ENCODE data around the gene PSMD8.

PSMD8 gene

GRCh38 chr19:38359242-38360021 is 14.9 kb upstream of the PSMD8 start:
- no peak overlapping the region for H3K4me3 ChIP-seq (ENCODE audit: low read depth, low read length)
- H3K79me1 ChIP-seq (ENCODE audit: low read length) = peaks cover 4% of the 10 kb centered on the region
- peaks cover 3% of the 10 kb centered on the region for H3K27me3 ChIP-seq (ENCODE audit: insufficient read depth, low read length)
- no peak for DNase-seq
- H2BK5ac ChIP-seq (ENCODE audit: low read depth, low read length, poor library complexity) = no peak overlapping the region
- no peak overlapping the region for H3K27ac ChIP-seq (ENCODE audit: low read depth, low read length)
- H2BK120ac ChIP-seq (ENCODE audit: insufficient read depth, low read length, poor library complexity) = no peak overlapping the region
- H3K14ac ChIP-seq (ENCODE audit: low read length) = no peak overlapping the region
- no peak overlapping the region for H3K23ac ChIP-seq (ENCODE audit: low read length)
- no peak overlapping the region for H2AFZ ChIP-seq (ENCODE audit: insufficient read depth, low read length, poor library complexity)
- H3K4me2 ChIP-seq (ENCODE audit: low read length) = no peak overlapping the region
- peaks cover 4 to 9% of the 10 kb centered on the region in 2 experiments for H3K4me1 ChIP-seq (ENCODE audit: control insufficient read depth in 1 of 2, insufficient read depth in 2 of 2, low read length in 2 of 2)
- H3K36me3 ChIP-seq (ENCODE audit: control insufficient read depth in 1 of 2, insufficient read depth in 2 of 2, low read length in 2 of 2) = no peaks in the 10 kb centered on the region
- WGBS (ENCODE audit: extremely low coverage, insufficient coverage, insufficient read length) = no CpG with 5 or more reads among the region's 18 CpGs
- H3K4ac ChIP-seq (ENCODE audit: low read depth, low read length) = no peak overlapping the region
- no peak overlapping the region for H3K9ac ChIP-seq (ENCODE audit: low read length)
- no peaks in the 10 kb centered on the region for H3K79me2 ChIP-seq (ENCODE audit: control insufficient read depth, insufficient read depth, low read length, poor library complexity)
- H3K9me3 ChIP-seq (ENCODE audit: insufficient read depth, low read depth, low read length) = no peaks in the 10 kb centered on the region
- H4K12ac ChIP-seq (ENCODE audit: low read depth, low read length) = no peak overlapping the region
- H2BK12ac ChIP-seq (ENCODE audit: low read length) = no peak overlapping the region
- H2AK5ac ChIP-seq (ENCODE audit: low read length) = no peak overlapping the region
- no peak overlapping the region for H3K18ac ChIP-seq (ENCODE audit: low read length)
- H4K8ac ChIP-seq (ENCODE audit: low read depth, low read length) = no peak overlapping the region
- no peak overlapping the region for H4K91ac ChIP-seq (ENCODE audit: low read depth, low read length)

GRCh38 chr19:38360351-38360750 is 14.0 kb upstream of the PSMD8 start:
- no CpG with 5 or more reads among the region's 9 CpGs for WGBS (ENCODE audit: extremely low coverage, insufficient coverage, insufficient read length)
- H2AFZ ChIP-seq (ENCODE audit: insufficient read depth, low read length, poor library complexity) = no peak overlapping the region
- no peak overlapping the region for H3K4me2 ChIP-seq (ENCODE audit: low read length)
- no peak overlapping the region for H3K14ac ChIP-seq (ENCODE audit: low read length)
- no peak overlapping the region for H3K23ac ChIP-seq (ENCODE audit: low read length)
- no peak overlapping the region for H2AK5ac ChIP-seq (ENCODE audit: low read length)
- no peak overlapping the region for H3K4me3 ChIP-seq (ENCODE audit: low read depth, low read length)
- no peaks in the 10 kb centered on the region for H3K79me2 ChIP-seq (ENCODE audit: control insufficient read depth, insufficient read depth, low read length, poor library complexity)
- peaks cover 4% of the 10 kb centered on the region for H3K9me3 ChIP-seq (ENCODE audit: insufficient read depth, low read depth, low read length)
- no peak for DNase-seq
- H3K27ac ChIP-seq (ENCODE audit: low read depth, low read length) = no peak overlapping the region
- H4K12ac ChIP-seq (ENCODE audit: low read depth, low read length) = no peak overlapping the region
- H3K18ac ChIP-seq (ENCODE audit: low read length) = no peak overlapping the region
- H3K9ac ChIP-seq (ENCODE audit: low read length) = no peak overlapping the region
- H3K27me3 ChIP-seq (ENCODE audit: insufficient read depth, low read length) = peaks cover 3% of the 10 kb centered on the region
- H2BK5ac ChIP-seq (ENCODE audit: low read depth, low read length, poor library complexity) = no peak overlapping the region
- no peaks in the 10 kb centered on the region for H3K36me3 ChIP-seq (ENCODE audit: control insufficient read depth in 1 of 2, insufficient read depth in 2 of 2, low read length in 2 of 2)
- H2BK120ac ChIP-seq (ENCODE audit: insufficient read depth, low read length, poor library complexity) = no peak overlapping the region
- no peak overlapping the region for H4K8ac ChIP-seq (ENCODE audit: low read depth, low read length)
- peaks cover 4 to 9% of the 10 kb centered on the region in 2 experiments for H3K4me1 ChIP-seq (ENCODE audit: control insufficient read depth in 1 of 2, insufficient read depth in 2 of 2, low read length in 2 of 2)
- H3K79me1 ChIP-seq (ENCODE audit: low read length) = peaks cover 4% of the 10 kb centered on the region
- H3K4ac ChIP-seq (ENCODE audit: low read depth, low read length) = no peak overlapping the region
- H4K91ac ChIP-seq (ENCODE audit: low read depth, low read length) = no peak overlapping the region
- no peak overlapping the region for H2BK12ac ChIP-seq (ENCODE audit: low read length)

- H3K79me1 ChIP-seq (ENCODE audit: low read length) = peaks cover 4% of the 10 kb centered on the region
- H3K4me3 ChIP-seq (ENCODE audit: low read depth, low read length) = peak overlapping the region; percentile 66
- no peak overlapping the region for H3K9ac ChIP-seq (ENCODE audit: low read length)
- no peak overlapping the region for H4K12ac ChIP-seq (ENCODE audit: low read depth, low read length)
- H2BK120ac ChIP-seq (ENCODE audit: insufficient read depth, low read length, poor library complexity) = no peak overlapping the region
- peaks cover 3% of the 10 kb centered on the region for H3K27me3 ChIP-seq (ENCODE audit: insufficient read depth, low read length)
- no peak overlapping the region for H3K18ac ChIP-seq (ENCODE audit: low read length)
- no peak for DNase-seq
- peak overlapping the region; percentile 38 for H2AFZ ChIP-seq (ENCODE audit: insufficient read depth, low read length, poor library complexity)
- H3K36me3 ChIP-seq (ENCODE audit: control insufficient read depth in 1 of 2, insufficient read depth in 2 of 2, low read length in 2 of 2) = no peaks in the 10 kb centered on the region
- peaks cover 4 to 9% of the 10 kb centered on the region in 2 experiments for H3K4me1 ChIP-seq (ENCODE audit: control insufficient read depth in 1 of 2, insufficient read depth in 2 of 2, low read length in 2 of 2)
- no CpG with 5 or more reads among the region's 23 CpGs for WGBS (ENCODE audit: extremely low coverage, insufficient coverage, insufficient read length)
- no peak overlapping the region for H2BK5ac ChIP-seq (ENCODE audit: low read depth, low read length, poor library complexity)
- H3K4ac ChIP-seq (ENCODE audit: low read depth, low read length) = no peak overlapping the region
- no peak overlapping the region for H2BK12ac ChIP-seq (ENCODE audit: low read length)
- H3K23ac ChIP-seq (ENCODE audit: low read length) = no peak overlapping the region
- no peak overlapping the region for H4K91ac ChIP-seq (ENCODE audit: low read depth, low read length)
- H2AK5ac ChIP-seq (ENCODE audit: low read length) = no peak overlapping the region
- H3K4me2 ChIP-seq (ENCODE audit: low read length) = peak overlapping the region; percentile 94
- no peak overlapping the region for H3K27ac ChIP-seq (ENCODE audit: low read depth, low read length)
- H3K9me3 ChIP-seq (ENCODE audit: insufficient read depth, low read depth, low read length) = peaks cover 4% of the 10 kb centered on the region
- no peaks in the 10 kb centered on the region for H3K79me2 ChIP-seq (ENCODE audit: control insufficient read depth, insufficient read depth, low read length, poor library complexity)
- H3K14ac ChIP-seq (ENCODE audit: low read length) = no peak overlapping the region
- no peak overlapping the region for H4K8ac ChIP-seq (ENCODE audit: low read depth, low read length)
Observed at GRCh38 chr19:38360839-38361631, 13.3 kb upstream of the PSMD8 start.

- Histone ChIP-seq H3K9ac (ENCODE audit: low read length) (peak overlapping the region; percentile 42), H3K9me3 (ENCODE audit: insufficient read depth, low read depth, low read length) (peaks cover 4% of the 10 kb centered on the region), H3K27ac (ENCODE audit: low read depth, low read length) (no peak overlapping the region), H3K4me2 (ENCODE audit: low read length) (peak overlapping the region; percentile 94), H3K18ac (ENCODE audit: low read length) (no peak overlapping the region), H3K27me3 (ENCODE audit: insufficient read depth, low read length) (peaks cover 3% of the 10 kb centered on the region), H4K12ac (ENCODE audit: low read depth, low read length) (no peak overlapping the region), H3K14ac (ENCODE audit: low read length) (no peak overlapping the region), H2BK5ac (ENCODE audit: low read depth, low read length, poor library complexity) (no peak overlapping the region), H2BK120ac (ENCODE audit: insufficient read depth, low read length, poor library complexity) (no peak overlapping the region), H2BK12ac (ENCODE audit: low read length) (no peak overlapping the region), H4K8ac (ENCODE audit: low read depth, low read length) (no peak overlapping the region), H3K23ac (ENCODE audit: low read length) (no peak overlapping the region), H3K4me3 (ENCODE audit: low read depth, low read length) (peak overlapping the region; percentile 74), H3K4me1 (ENCODE audit: control insufficient read depth in 1 of 2, insufficient read depth in 2 of 2, low read length in 2 of 2) (peaks cover 4 to 9% of the 10 kb centered on the region in 2 experiments), H3K79me2 (ENCODE audit: control insufficient read depth, insufficient read depth, low read length, poor library complexity) (no peaks in the 10 kb centered on the region), H3K79me1 (ENCODE audit: low read length) (peaks cover 4% of the 10 kb centered on the region), H3K36me3 (ENCODE audit: control insufficient read depth in 1 of 2, insufficient read depth in 2 of 2, low read length in 2 of 2) (no peaks in the 10 kb centered on the region), H2AK5ac (ENCODE audit: low read length) (no peak overlapping the region), H3K4ac (ENCODE audit: low read depth, low read length) (no peak overlapping the region), H2AFZ (ENCODE audit: insufficient read depth, low read length, poor library complexity) (peak overlapping the region; percentile 97), H4K91ac (ENCODE audit: low read depth, low read length) (no peak overlapping the region)
- DNase-seq = peak; percentile 55 to 73
- WGBS (ENCODE audit: extremely low coverage, insufficient coverage, insufficient read length) = no CpG with 5 or more reads among the region's 37 CpGs
Observed at GRCh38 chr19:38361633-38362075, 12.7 kb upstream of the PSMD8 start.
